Mammary epithelial cell (primary cell): Measurements from ENCODE around the gene KLHL28.

Experiments
- EZH2 ChIP-seq: IDR thresholded peaks from 2 replicates; pipeline ENCODE4 v1.6.1; 2012; ENCODE audit warnings: low read length, inconsistent platforms, borderline replicate concordance
- TF ChIP-seq, protein P1 (sequence below), 2 donors: IDR thresholded peaks in 1 of 2; conservative IDR thresholded peaks in 1 of 2; 2 replicates each; pipeline ENCODE4 v1.5.1; 2011 to 2012; ENCODE audit warnings: inconsistent platforms in 2 of 2, low read length in 2 of 2, mild to moderate bottlenecking in 2 of 2, control low read depth in 1 of 2, low read depth in 1 of 2; ENCODE audit not compliant: insufficient read depth in 1 of 2; ENCODE audit errors: extremely low read depth in 1 of 2

DNA sequence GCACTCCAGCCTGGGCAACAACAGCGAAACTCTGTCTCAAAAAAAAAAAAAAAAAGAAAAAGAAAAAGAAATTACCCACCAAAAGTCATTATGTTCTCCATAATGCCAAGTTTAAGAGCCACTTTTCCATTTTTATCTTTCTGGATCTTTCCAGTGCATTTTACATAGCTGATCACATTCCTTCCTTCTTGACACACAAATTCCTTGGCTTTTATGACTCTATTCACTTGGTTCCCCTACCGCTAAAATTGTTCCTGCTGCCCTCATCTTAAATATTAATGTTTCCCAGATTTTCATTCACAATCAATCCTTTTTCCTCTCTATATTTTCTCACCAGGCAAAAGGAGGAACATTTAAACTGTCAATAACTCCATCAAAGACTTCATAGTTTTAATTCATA, 20.2 kb downstream of the KLHL28 start:
- TF ChIP-seq, protein P1, sequence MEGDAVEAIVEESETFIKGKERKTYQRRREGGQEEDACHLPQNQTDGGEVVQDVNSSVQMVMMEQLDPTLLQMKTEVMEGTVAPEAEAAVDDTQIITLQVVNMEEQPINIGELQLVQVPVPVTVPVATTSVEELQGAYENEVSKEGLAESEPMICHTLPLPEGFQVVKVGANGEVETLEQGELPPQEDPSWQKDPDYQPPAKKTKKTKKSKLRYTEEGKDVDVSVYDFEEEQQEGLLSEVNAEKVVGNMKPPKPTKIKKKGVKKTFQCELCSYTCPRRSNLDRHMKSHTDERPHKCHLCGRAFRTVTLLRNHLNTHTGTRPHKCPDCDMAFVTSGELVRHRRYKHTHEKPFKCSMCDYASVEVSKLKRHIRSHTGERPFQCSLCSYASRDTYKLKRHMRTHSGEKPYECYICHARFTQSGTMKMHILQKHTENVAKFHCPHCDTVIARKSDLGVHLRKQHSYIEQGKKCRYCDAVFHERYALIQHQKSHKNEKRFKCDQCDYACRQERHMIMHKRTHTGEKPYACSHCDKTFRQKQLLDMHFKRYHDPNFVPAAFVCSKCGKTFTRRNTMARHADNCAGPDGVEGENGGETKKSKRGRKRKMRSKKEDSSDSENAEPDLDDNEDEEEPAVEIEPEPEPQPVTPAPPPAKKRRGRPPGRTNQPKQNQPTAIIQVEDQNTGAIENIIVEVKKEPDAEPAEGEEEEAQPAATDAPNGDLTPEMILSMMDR (conservative IDR thresholded peaks at IDR 0.05 in 1 of 2, IDR thresholded peaks at IDR 0.05 in 1 of 2; ENCODE audit: extremely low read depth in 1 of 2, insufficient read depth in 1 of 2, low read depth in 1 of 2, low read length in 2 of 2): no peak
- no peak for TF ChIP-seq EZH2
